Activated CD8-positive, alpha-beta memory T cell treated with anti-CD3 and anti-CD28 coated beads, Interleukin-2, amount 10 ng/mL, durations not matched to agents 7 days and 5 days (primary cell): Measurements from ENCODE around the gene KCND1. TPM values are rescaled to one million over a fixed set of nuclear protein-coding genes. Genes with fewer than 3 reads are reported as not detected.
"Not testable (repeated sequence)": the region's sequence is repeated elsewhere in the genome, so short reads cannot be mapped to it uniquely, and the experiment has no call there.

Experiments
- ATAC-seq: fragments of 150-1000 bp; cut with Tn5 transposase; one replicate; pipeline ENCODE4 v1.10.0; 2021; ENCODE audit warnings: moderate library complexity
- CTCF ChIA-PET: fragments of 350-600 bp; sonication (Branson Sonifier 250); formaldehyde crosslinking; loops from one replicate; lab custom pipeline; 2021; ENCODE audit warnings: antibody characterized with exemption; lab: Charles Lee
- DNase-seq: peaks from one replicate; pipeline ENCODE4 v3.0.0-alpha.2; 2020
- H3K27ac Mint-ChIP-seq: one replicate; pipeline ENCODE4 v1.8.0; 2021; ENCODE audit warnings: mild to moderate bottlenecking, mixed read lengths
- H3K27me3 Mint-ChIP-seq: one replicate; pipeline ENCODE4 v1.8.0; 2021; ENCODE audit warnings: mixed read lengths
- H3K36me3 Mint-ChIP-seq: one replicate; pipeline ENCODE4 v1.8.0; 2021; ENCODE audit warnings: mild to moderate bottlenecking, mixed read lengths
- H3K4me1 Mint-ChIP-seq: one replicate; pipeline ENCODE4 v1.8.0; 2021; ENCODE audit warnings: mixed read lengths
- H3K4me3 Mint-ChIP-seq: one replicate; pipeline ENCODE4 v1.8.0; 2021; ENCODE audit warnings: mild to moderate bottlenecking, moderate library complexity, mixed read lengths
- H3K9me3 Mint-ChIP-seq: one replicate; pipeline ENCODE4 v1.8.0; 2022; ENCODE audit warnings: low read depth, mixed read lengths
- total RNA-seq, 2 experiments: library from RNA; stranded (reverse); gene quantifications; one replicate each; pipeline ENCODE4 v1.2.3, GENCODE V29; 2021

KCND1 gene
- total RNA-seq, 2 experiments from 2014 or later, result 2.9 to 5.5 TPM

DNA sequence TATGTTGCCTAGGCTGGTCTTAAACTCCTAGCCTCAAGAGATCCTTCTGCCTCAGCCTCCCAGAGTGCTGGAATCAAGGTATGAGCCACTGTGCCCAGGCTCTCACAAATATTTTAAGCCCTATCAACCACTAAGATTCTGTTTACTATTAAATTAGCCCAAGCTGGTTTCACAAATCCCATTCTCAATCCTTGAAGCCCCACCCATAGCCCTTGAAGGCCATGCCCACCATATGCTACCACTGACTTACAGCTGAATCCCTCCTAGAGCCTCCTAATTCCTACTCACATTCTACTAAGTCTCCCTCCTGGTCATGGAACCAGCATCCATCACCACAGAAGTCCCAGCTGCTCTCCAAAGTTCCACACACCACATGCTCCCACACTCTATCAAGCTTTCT lies 20.7 kb upstream of the KCND1 start:
- Mint-ChIP-seq H3K36me3 (peaks cover 32% of the 10 kb centered on the region), H3K27ac (no peak overlapping the region), H3K4me3 (no peak overlapping the region), H3K9me3 (no peaks in the 10 kb centered on the region), H3K27me3 (no peaks in the 10 kb centered on the region), H3K4me1 (peaks cover 9% of the 10 kb centered on the region)
- CTCF ChIA-PET, result no interaction called here
- no peak for ATAC-seq
- no peak for DNase-seq

DNA sequence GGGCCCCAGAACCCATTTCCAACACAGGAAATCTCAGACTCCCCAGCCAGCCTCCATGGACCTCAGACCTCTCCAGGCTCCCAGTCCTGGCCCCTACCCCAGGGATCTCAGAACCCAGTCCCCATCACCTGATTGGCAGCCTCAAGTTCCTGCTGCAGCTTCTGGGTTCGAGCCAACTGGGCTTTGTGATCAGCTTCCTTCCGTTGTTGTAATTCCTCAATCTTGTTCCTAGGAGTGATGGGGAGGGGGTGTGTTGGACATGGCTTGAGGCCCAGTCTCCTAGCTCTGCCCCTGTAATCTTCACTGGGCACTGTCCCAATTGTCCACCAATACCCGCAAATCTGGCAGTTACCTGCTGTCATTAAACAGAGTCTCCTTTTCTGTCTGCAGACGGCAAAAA lies 17.8 kb upstream of the KCND1 start:
- no peak for ATAC-seq

DNA sequence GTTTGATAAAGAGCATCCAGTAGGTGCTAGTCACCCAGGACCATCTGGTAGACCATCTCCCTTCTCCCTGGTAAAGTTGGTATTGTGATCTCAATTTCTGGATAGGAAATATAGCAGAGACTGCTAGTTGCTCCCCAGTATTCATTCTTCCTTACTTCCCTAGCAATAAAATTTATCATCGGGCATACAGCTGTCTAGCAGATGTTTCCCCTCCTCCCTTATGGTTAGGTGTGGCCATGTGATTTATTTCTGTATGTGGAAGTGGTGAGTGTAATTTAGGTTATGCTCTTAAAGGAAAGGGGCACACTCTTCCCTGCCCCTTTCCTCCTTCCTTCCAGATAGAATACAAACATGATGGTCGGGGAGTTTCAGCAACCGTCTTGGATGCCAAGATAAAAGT lies 12.3 kb upstream of the KCND1 start:
- no peak for DNase-seq
- CTCF ChIA-PET, result no interaction called here

More for the DNA sequence above, 17.8 kb upstream of the KCND1 start:
- CTCF ChIA-PET, result no interaction called here
- Mint-ChIP-seq H3K27me3 (no peaks in the 10 kb centered on the region), H3K4me1 (no peaks in the 10 kb centered on the region), H3K27ac (no peak overlapping the region), H3K36me3 (peaks cover 23% of the 10 kb centered on the region), H3K4me3 (no peak overlapping the region), H3K9me3 (no peaks in the 10 kb centered on the region)
- no peak for DNase-seq

DNA sequence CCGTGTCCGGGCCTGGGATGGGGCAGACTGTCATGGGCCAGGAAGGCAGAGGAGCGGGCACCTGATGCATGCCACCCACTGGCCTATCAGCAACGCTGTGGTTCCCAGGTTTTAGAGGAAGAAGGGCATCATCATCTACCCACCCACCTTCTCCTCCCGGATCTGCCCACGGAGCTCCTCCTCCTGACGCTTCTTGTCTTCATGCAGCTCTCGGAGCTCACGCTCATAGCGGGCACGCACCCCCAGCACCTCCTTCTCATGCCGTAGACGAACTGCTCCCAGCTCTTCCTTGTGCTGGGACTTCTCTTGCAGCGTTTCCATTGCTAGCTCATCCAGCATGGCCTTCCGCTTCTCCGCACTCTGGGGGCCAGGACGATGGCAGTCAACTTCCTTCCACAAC lies 11.4 kb upstream of the KCND1 start:
- H3K4me3 Mint-ChIP-seq, result no peak overlapping the region
- H3K36me3 Mint-ChIP-seq, result peaks cover 37% of the 10 kb centered on the region
- CTCF ChIA-PET, result no interaction called here
- no peaks in the 10 kb centered on the region for H3K4me1 Mint-ChIP-seq
- peak overlapping the region; percentile 19 for H3K27ac Mint-ChIP-seq
- DNase-seq (no peak), ATAC-seq (no peak)
- no peaks in the 10 kb centered on the region for H3K9me3 Mint-ChIP-seq
- H3K27me3 Mint-ChIP-seq, result no peaks in the 10 kb centered on the region

More for the DNA sequence above, 12.3 kb upstream of the KCND1 start:
- peaks cover 39% of the 10 kb centered on the region for H3K36me3 Mint-ChIP-seq
- no peaks in the 10 kb centered on the region for H3K27me3 Mint-ChIP-seq
- H3K9me3 Mint-ChIP-seq, result no peaks in the 10 kb centered on the region
- H3K27ac Mint-ChIP-seq, result no peak overlapping the region
- no peak for ATAC-seq
- no peaks in the 10 kb centered on the region for H3K4me1 Mint-ChIP-seq
- H3K4me3 Mint-ChIP-seq, result no peak overlapping the region

DNA sequence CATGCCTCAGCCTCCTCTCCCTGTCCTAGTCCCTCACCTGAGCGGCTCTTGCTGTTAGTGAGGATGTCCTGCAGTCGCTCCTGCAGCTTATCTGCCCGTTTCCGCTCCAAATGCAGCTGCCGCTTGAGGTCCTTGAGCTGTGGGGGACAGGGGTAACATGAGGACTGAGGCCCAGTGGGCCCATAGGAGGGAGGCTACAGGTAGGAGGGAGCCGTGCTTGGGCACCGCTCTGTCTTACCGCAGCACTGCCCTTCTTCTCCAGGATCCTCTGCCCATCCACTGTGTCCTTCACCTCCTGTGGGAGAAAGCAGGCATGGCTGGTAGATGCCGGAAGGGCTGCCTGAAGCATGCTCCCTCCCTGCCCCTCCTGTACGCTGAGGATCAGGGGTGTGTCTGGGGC lies 9.5 kb upstream of the KCND1 start:
- Mint-ChIP-seq H3K36me3 (peaks cover 40% of the 10 kb centered on the region), H3K27ac (no peak overlapping the region), H3K27me3 (no peaks in the 10 kb centered on the region), H3K9me3 (no peaks in the 10 kb centered on the region), H3K4me1 (peaks cover 6% of the 10 kb centered on the region), H3K4me3 (no peak overlapping the region)
- CTCF ChIA-PET, result no interaction called here
- ATAC-seq (no peak), DNase-seq (no peak)

DNA sequence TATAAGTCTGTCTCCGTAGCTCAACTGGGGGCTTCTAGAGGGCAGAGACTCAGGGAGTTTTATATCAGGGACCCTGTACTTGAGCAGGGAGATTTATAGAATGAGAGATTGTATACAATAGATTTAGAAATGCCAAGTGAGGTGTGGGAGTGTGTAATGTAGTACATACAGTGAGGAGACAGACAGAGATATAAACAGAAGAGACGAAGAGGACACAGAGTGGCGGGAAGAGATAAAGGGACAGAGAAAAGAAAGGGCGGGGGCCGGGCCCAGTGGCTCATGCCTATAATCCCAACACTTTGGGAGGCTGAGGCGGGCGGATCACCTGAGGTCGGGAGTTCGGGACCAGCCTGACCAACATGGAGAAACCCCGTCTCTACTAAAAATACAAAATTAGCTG lies 8.7 kb upstream of the KCND1 start:
- DNase-seq, H3K27me3 Mint-ChIP-seq, H3K27ac Mint-ChIP-seq, H3K4me1 Mint-ChIP-seq, H3K4me3 Mint-ChIP-seq, H3K9me3 Mint-ChIP-seq, ATAC-seq, CTCF ChIA-PET: not testable (repeated sequence)
- peaks cover 40% of the 10 kb centered on the region for H3K36me3 Mint-ChIP-seq

DNA sequence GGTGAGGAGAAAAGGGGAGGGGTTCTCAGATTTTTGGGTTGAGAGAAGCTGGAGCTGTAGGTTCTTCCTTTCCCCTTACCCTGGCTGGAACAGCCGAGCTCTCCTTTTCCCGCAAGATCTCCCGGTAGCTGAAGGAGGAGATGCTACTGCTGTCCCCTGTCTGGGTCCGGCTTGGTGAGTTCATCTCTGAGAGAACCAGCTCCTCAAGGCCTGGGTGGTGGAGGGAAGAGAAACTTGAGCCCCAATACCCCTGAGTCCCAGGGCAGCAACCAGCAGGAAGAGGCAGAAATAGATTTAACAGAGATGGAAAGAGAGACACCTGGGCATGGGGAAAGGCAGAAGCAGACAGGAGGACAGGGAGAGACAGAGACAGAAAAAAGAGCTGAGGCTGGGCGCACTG lies 6.6 kb upstream of the KCND1 start:
- H3K4me1 Mint-ChIP-seq, result peaks cover 10% of the 10 kb centered on the region
- ATAC-seq, result no peak
- CTCF ChIA-PET, result no interaction called here
- no peak for DNase-seq
- H3K9me3 Mint-ChIP-seq, result no peaks in the 10 kb centered on the region
- H3K36me3 Mint-ChIP-seq, result peaks cover 34% of the 10 kb centered on the region
- no peak overlapping the region for H3K27ac Mint-ChIP-seq
- no peak overlapping the region for H3K4me3 Mint-ChIP-seq
- no peaks in the 10 kb centered on the region for H3K27me3 Mint-ChIP-seq

DNA sequence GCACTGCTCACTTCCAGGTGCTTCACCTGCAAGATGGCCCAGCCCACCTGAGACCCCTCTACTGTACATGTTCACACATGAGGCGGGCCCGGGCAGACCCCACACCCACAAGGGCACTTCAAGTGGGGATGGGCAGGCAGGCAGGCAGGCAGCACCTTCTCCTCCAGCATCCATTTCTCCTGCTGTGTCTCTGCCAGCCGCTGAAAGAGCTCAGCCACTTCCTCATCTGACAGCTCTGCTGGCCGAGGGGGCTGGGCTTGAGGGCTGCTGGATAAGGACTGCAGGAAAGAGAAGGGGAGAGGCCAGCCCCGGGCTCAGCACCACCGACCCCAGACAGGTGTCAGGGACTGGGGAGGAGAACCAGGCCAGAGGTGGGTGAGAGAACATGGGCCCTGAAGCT lies 4.4 kb upstream of the KCND1 start:
- CTCF ChIA-PET, result no interaction called here
- DNase-seq, result no peak
- H3K27ac Mint-ChIP-seq, result peak overlapping the region; percentile 61
- H3K4me1 Mint-ChIP-seq, result peaks cover 21% of the 10 kb centered on the region
- no peak for ATAC-seq
- H3K36me3 Mint-ChIP-seq, result peaks cover 34% of the 10 kb centered on the region
- no peak overlapping the region for H3K4me3 Mint-ChIP-seq
- H3K9me3 Mint-ChIP-seq, result no peaks in the 10 kb centered on the region
- H3K27me3 Mint-ChIP-seq, result no peaks in the 10 kb centered on the region

DNA sequence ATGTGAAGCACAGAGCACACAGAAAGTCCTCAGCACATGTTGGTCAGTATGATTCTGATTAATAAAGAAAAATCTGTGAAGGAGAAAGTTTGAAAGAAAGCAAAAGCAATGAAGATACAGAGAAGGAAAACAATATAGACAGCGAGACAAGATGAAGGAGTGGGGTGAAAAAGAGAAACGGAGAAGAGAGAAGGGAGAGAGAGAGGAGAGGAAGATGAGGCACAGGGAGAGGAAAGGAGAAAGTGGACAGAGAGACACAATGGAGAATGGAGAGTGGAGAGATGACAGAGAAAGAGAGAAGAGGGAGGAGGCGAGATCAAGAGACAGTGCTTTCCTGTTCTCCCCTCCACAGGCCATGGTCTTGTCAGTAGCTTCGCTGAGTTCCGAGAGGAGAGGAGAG lies 3.9 kb upstream of the KCND1 start:
- no peak overlapping the region for H3K4me3 Mint-ChIP-seq
- H3K9me3 Mint-ChIP-seq, result no peaks in the 10 kb centered on the region
- no peaks in the 10 kb centered on the region for H3K27me3 Mint-ChIP-seq
- H3K4me1 Mint-ChIP-seq, result peaks cover 21% of the 10 kb centered on the region
- peak overlapping the region; percentile 62 for H3K27ac Mint-ChIP-seq
- CTCF ChIA-PET, result no interaction called here
- ATAC-seq, result no peak
- H3K36me3 Mint-ChIP-seq, result peaks cover 31% of the 10 kb centered on the region
- no peak for DNase-seq

DNA sequence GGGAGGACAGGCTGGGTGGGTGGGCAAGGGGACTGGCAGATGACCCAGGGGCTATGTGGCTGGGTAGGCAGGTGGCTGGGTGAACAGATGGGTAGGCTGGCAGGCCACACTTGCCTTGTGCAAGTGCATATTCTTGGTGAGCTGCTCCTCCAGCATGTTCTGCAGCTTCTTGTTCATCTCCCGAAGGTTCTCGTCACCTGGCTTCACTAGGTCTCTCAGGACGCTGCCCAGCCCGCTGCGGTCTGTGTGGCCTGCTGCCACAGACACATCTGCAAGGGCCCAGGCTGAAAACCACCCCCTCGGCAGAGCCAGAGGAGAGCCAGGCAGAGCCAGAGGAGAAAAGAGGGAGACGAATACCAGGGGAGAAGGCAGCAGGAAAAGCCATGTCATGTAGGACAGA lies 3.4 kb upstream of the KCND1 start:
- Mint-ChIP-seq H3K27me3 (no peaks in the 10 kb centered on the region), H3K4me3 (no peak overlapping the region), H3K4me1 (peaks cover 21% of the 10 kb centered on the region), H3K9me3 (no peaks in the 10 kb centered on the region), H3K36me3 (peaks cover 27% of the 10 kb centered on the region), H3K27ac (no peak overlapping the region)
- no peak for ATAC-seq
- DNase-seq, result no peak
- CTCF ChIA-PET, result no interaction called here

DNA sequence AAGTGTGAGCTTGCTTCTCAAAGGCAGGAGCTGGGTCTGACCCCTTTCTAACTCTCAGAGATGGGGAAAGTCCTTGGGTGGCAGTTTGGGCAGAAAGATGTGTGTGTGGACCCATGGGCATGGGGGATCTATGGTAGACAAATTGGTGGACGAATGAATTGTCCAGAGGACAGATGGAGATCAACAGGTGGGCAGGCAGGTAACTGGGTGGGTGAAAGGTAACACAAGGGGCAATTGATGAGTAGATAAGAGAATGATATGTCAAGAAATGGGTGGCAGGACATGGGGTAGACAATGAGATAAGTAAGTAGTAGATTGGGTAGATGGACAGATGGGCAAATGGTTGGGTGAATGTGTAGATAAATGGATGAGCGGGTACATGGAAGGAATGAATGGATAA lies 2.9 kb upstream of the KCND1 start:
- Mint-ChIP-seq H3K27me3 (no peaks in the 10 kb centered on the region), H3K27ac (no peak overlapping the region), H3K9me3 (no peaks in the 10 kb centered on the region), H3K4me1 (peaks cover 21% of the 10 kb centered on the region), H3K36me3 (peaks cover 25% of the 10 kb centered on the region), H3K4me3 (no peak overlapping the region)
- ATAC-seq, result no peak
- DNase-seq, result no peak
- CTCF ChIA-PET, result interaction anchor here (0.9 kb wide), 1 partner anchor 181 kb away, joined by 3 read pairs; no protein-coding TSS in a partner anchor

DNA sequence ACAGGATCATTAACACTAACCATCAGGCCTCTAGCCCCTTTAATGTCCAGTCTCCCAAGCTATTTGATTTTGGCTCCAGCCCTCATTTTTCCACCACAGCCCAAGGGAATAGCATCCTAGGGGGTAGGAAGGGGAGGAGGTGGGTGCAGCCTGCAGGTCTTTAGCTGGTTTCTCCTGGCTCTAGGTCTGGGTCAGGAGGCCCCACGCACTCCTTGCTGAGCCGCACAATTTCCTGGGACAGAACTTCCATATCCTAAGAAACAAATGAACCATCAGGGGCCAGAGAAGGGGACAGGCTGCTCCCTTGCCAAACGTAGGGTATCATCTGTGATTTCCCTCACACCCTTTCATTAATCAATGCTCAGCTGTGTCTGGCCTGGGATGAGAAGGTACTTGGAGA lies 2.4 kb upstream of the KCND1 start:
- Mint-ChIP-seq H3K27ac (no peak overlapping the region), H3K9me3 (no peaks in the 10 kb centered on the region), H3K36me3 (peaks cover 25% of the 10 kb centered on the region), H3K27me3 (no peaks in the 10 kb centered on the region), H3K4me1 (peaks cover 21% of the 10 kb centered on the region), H3K4me3 (no peak overlapping the region)
- CTCF ChIA-PET, result interaction anchor here (0.9 kb wide), 1 partner anchor 182 kb away, joined by 3 read pairs; no protein-coding TSS in a partner anchor
- ATAC-seq, result no peak
- no peak for DNase-seq

DNA sequence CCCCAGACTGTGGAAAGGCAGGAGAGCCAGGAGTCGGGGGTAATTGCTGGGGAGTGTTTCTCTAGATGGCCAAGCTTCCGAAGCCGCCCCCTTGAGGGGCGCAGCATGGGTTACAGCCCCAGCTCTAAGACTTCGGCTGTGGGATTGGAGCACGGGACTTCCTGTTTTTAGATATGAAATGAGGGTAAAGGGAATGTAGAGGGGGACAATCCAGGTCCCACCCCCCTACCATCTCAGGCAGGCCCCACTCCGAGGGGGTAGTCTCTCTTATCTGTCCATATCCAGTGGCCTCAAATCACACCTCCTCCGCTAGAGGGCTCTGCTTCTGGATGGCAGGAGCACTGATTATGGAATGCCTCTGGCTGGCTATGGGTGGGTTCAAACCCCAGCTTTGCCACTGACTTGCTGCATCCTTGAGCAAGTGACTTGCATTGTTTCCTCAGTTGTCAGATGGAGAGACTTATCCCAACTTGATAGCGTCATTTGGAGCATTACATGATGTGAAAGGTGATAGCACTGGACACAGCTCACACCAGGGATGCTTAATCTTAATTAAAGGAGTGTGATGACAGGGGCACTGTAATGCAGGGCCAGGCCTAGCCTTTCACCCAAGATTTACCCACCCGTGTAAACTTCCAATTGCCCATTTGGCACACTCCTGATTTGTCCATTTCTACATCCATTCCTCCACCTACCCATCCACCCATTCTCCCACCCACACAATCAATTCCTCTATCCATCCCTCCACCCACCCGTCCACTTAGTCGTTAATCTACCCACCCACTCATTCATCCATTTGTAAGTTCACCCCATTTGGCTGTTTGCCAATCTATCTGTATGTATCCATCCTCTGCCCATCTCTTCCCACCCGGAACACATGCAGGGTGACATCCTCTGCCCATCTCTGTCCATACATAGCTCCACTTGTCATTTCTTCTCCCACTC lies 848 bp upstream of the KCND1 start:
- peak; percentile 51 for ATAC-seq
- peak; percentile 45 for DNase-seq

DNA sequence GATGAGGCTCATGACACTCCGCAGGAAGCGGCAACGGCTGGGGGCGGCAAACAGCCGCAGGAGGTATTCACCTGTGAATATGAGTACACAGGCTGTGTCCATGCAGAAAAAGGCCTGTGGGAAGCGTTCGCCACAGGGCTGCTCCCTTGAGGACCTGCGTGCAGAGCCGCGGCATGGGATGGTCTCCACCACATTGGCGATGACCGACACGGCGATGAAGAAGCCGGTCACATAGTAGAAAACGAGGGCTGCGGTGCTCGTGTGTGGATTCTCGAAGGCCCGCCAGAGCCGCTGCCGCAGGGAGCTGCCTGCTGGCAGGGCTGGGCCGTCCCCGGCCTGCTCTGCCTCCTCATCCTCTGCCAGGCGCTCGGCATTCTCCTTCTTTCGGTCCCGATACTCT lies 2.2 kb downstream of the KCND1 start:
- Mint-ChIP-seq H3K4me3 (no peak overlapping the region), H3K27me3 (no peaks in the 10 kb centered on the region), H3K9me3 (no peaks in the 10 kb centered on the region), H3K4me1 (peaks cover 12% of the 10 kb centered on the region), H3K36me3 (peaks cover 10% of the 10 kb centered on the region), H3K27ac (no peak overlapping the region)
- ATAC-seq (no peak), DNase-seq (no peak)
- CTCF ChIA-PET, result no interaction called here

More for the DNA sequence above, 848 bp upstream of the KCND1 start:
- peaks cover 15% of the 10 kb centered on the region for H3K36me3 Mint-ChIP-seq
- H3K4me1 Mint-ChIP-seq, result peaks cover 21% of the 10 kb centered on the region
- H3K9me3 Mint-ChIP-seq, result no peaks in the 10 kb centered on the region
- no peak overlapping the region for H3K4me3 Mint-ChIP-seq
- no peaks in the 10 kb centered on the region for H3K27me3 Mint-ChIP-seq
- no peak overlapping the region for H3K27ac Mint-ChIP-seq
- CTCF ChIA-PET, result interaction anchor here (0.9 to 1.7 kb wide), 6 partner anchors 14 to 324 kb away, joined by 3 to 6 read pairs (median 4); partner anchors contain the start of genes OTUD5 and TFE3
